Uterus (tissue), 4 donors: ENCODE measurements around the gene STX19. TPM values are rescaled to one million over a fixed set of nuclear protein-coding genes. Genes with fewer than 3 reads are reported as not detected.

Experiments
- DNase-seq, 2 donors: peaks; one replicate each; pipeline ENCODE4 v3.0.0-alpha.2; 2019 to 2020
- H3K27ac ChIP-seq, 2 donors: fragments of 200-600 bp; sonication (generic); 1 replicate in 1 of 2; 2 replicates in 1 of 2; pipeline ENCODE4 v1.5.1; 2016 to 2018
- H3K27me3 ChIP-seq, 2 donors: fragments of 200-600 bp; sonication (generic); one replicate each; pipeline ENCODE4 v1.5.1; 2018 to 2019; ENCODE audit warnings: control low read depth in 1 of 2
- H3K36me3 ChIP-seq, 2 donors: fragments of 200-600 bp; sonication (generic); one replicate each; pipeline ENCODE4 v1.5.1; 2019; ENCODE audit warnings: control low read depth in 1 of 2
- H3K4me1 ChIP-seq, 2 donors: fragments of 200-600 bp; sonication (generic); one replicate each; pipeline ENCODE4 v1.5.1; 2018 to 2019; ENCODE audit warnings: control low read depth in 1 of 2
- H3K4me3 ChIP-seq, 2 donors: fragments of 200-600 bp; sonication (generic); 1 replicate in 1 of 2; 2 replicates in 1 of 2; pipeline ENCODE4 v1.5.1; 2018 to 2019; ENCODE audit warnings: mild to moderate bottlenecking in 1 of 2
- H3K9me3 ChIP-seq, 2 donors: fragments of 200-600 bp; sonication (generic); one replicate each; pipeline ENCODE4 v1.5.1; 2019; ENCODE audit warnings: control low read depth in 1 of 2
- CTCF ChIP-seq, 4 experiments: fragments of 200-600 bp in 2 of 4; fragments of 450-650 bp in 2 of 4; sonication (generic) in 2 of 4; IDR thresholded peaks; one replicate each; pipeline ENCODE4 v1.5.1; 2016 to 2019; ENCODE audit warnings: antibody characterized with exemption in 4 of 4, mild to moderate bottlenecking in 2 of 4, moderate library complexity in 1 of 4
- POLR2A ChIP-seq, 2 donors: fragments of 450-650 bp; IDR thresholded peaks; one replicate each; pipeline ENCODE4 v1.6.1; 2016; ENCODE audit warnings: antibody characterized with exemption in 2 of 2, mild to moderate bottlenecking in 1 of 2, moderate library complexity in 1 of 2
- intact Hi-C: fragments of 100-400 bp; cut with DNase I; formaldehyde crosslinking; loops from one replicate; pipeline ENCODE4 v1.15.1; 2023; ENCODE audit warnings: low total_unique reads
- total RNA-seq, 4 donors: library from RNA; depleted of rRNA in 3 of 4; stranded (reverse); fragments of >200 nt in 3 of 4; gene quantifications; one replicate each; pipeline versions ENCODE4 v1.1.0 to v1.2.4, GENCODE V29; 2014 to 2023
- donor health status: DM: yes; HTN: yes; CAD: no.

STX19 gene
- total RNA-seq: 1 to 10 TPM in 1 of 4 donors, not detected in 3; 1.5 TPM

GRCh38 chr3:94028093-94028837, at the start of gene STX19:
Gene STX19 (minus strand): TSS chr3:94028597. CDS start chr3:94015269, 13,328 bp downstream.
- H3K27me3 ChIP-seq: no peaks in the 10 kb centered on the region
- no peaks in the 10 kb centered on the region for H3K9me3 ChIP-seq
- no peak within 1 kb of the TSS for H3K4me3 ChIP-seq
- no peak within 1 kb of the TSS for H3K27ac ChIP-seq
- no peaks in the 10 kb centered on the region for H3K4me1 ChIP-seq
- H3K36me3 ChIP-seq: no peaks in the 10 kb centered on the region
- no peak for DNase-seq
- no peak for TF ChIP-seq POLR2A (IDR thresholded peaks at IDR 0.05)
- TF ChIP-seq CTCF (IDR thresholded peaks at IDR 0.05): no peak
- intact Hi-C loops: no loop called here

DNA sequence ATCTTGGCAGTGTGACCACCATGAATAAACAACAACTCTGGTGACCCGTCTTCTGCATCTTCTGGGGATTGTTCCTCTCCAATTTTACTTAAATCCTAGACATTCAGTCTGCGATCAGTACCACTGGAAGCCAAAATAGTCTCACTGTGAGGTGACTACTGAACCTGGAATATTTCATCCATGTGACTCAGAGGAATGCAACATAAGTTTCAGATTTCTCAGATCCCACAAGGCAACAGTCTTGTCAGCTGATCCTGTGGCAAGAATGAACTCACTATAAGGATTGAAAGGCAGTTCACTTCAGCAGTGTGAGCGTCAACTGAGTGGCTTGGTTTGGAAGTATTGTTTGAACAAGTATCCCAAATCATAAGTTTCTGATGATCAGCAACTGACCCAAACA, 47.7 kb upstream of the STX19 start:
- H3K27ac ChIP-seq: no peak overlapping the region
- TF ChIP-seq POLR2A (IDR thresholded peaks at IDR 0.05) (no peak), CTCF (IDR thresholded peaks at IDR 0.05) (no peak)
- intact Hi-C loops: no loop called here
- H3K4me3 ChIP-seq: no peak overlapping the region
- H3K27me3 ChIP-seq: no peaks in the 10 kb centered on the region
- DNase-seq: no peak
- H3K4me1 ChIP-seq: no peaks in the 10 kb centered on the region
- H3K36me3 ChIP-seq: no peaks in the 10 kb centered on the region
- H3K9me3 ChIP-seq: no peaks in the 10 kb centered on the region

DNA sequence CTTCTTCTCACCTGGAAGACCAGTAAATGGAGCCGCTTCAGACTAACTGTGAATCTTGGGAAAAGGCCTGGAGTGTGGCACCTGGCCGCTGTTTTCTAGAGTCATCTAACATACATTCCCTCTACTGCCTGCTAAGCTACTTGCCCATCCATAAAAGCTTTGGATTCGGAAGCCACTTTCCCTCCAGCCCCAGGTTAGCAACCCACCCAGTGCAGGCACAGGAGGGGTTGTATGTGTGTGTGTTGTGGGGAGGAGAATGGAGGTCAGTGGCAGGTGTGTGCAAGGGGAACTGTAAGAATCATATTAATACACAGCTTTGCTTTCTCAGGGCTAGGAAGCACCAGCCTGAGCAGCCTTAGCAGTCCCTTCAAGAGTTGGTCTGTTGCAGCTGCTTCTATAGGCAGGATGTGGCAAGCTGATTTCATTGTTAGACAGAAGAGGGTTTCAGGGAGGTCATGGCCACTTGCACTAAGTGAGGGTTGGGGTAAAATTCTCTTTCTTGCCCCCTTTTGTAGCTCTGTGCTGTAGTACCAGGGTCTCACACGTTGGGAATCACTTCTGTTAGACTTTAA, 43.4 kb upstream of the STX19 start:
- H3K9me3 ChIP-seq: no peaks in the 10 kb centered on the region
- intact Hi-C loops: no loop called here
- H3K27me3 ChIP-seq: no peaks in the 10 kb centered on the region
- no peak overlapping the region for H3K27ac ChIP-seq
- no peak overlapping the region for H3K4me3 ChIP-seq
- H3K4me1 ChIP-seq: no peaks in the 10 kb centered on the region
- no peak for TF ChIP-seq CTCF (IDR thresholded peaks at IDR 0.05)
- no peak for TF ChIP-seq POLR2A (IDR thresholded peaks at IDR 0.05)
- DNase-seq: no peak
- no peaks in the 10 kb centered on the region for H3K36me3 ChIP-seq

DNA sequence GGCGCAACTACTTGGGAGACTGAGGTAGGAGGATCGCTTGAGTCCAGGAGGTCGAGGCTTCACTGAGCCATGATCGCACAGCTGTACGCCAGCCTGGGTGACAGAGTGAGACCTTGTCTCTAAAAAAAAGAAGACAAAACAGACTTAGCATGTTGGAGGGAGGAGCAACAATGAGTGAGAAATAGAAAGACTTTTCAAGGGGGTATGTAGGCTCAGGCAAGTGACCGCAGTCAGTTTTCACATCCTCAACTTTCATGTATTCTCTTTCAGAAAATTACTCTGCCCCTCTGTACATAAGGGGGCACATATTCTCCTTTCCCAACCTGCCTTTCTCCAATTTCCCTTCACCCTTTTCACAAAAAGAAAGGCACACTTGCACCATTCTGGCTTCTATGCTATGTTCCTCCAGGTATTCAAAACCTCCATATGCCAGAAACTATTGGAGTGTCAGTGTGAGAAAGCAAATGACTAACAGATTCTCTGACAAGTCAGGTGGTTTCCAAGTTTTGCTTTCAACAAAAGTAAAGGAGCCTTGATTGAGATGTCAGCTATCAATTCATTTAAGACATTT, 42.0 kb upstream of the STX19 start:
- no peak overlapping the region for H3K27ac ChIP-seq
- no peak for DNase-seq
- intact Hi-C loops: no loop called here
- no peak for TF ChIP-seq POLR2A (IDR thresholded peaks at IDR 0.05)
- TF ChIP-seq CTCF (IDR thresholded peaks at IDR 0.05): no peak
- H3K4me1 ChIP-seq: no peaks in the 10 kb centered on the region
- H3K36me3 ChIP-seq: no peaks in the 10 kb centered on the region
- no peak overlapping the region for H3K4me3 ChIP-seq
- H3K9me3 ChIP-seq: no peaks in the 10 kb centered on the region
- no peaks in the 10 kb centered on the region for H3K27me3 ChIP-seq

GRCh38 chr3:94069194-94069813, 40.9 kb upstream of the STX19 start:
- TF ChIP-seq POLR2A (IDR thresholded peaks at IDR 0.05) (no peak), CTCF (IDR thresholded peaks at IDR 0.05) (peak; percentile 39 to 60 (median 54))
- Histone ChIP-seq H3K36me3 (no peaks in the 10 kb centered on the region), H3K27me3 (no peaks in the 10 kb centered on the region), H3K4me1 (peaks cover 0 to 9% of the 10 kb centered on the region in 2 donors), H3K9me3 (no peaks in the 10 kb centered on the region), H3K4me3 (no peak overlapping the region), H3K27ac (peak overlapping the region in 1 of 2 donors; percentile 12)
- intact Hi-C loops: no loop called here
- DNase-seq: no peak
